Thoracic aorta (tissue), 2 donors: ENCODE measurements around the gene CCDC149. TPM values are rescaled to one million over a fixed set of nuclear protein-coding genes. Genes with fewer than 3 reads are reported as not detected.

Source experiments
- ATAC-seq: fragments of 150-250 bp; one replicate; pipeline ENCODE4 v1.8.0; 2017; ENCODE audit warnings: low read depth; ENCODE audit not compliant: insufficient number of reproducible peaks, low FRiP score
- DNase-seq: peaks from one replicate; pipeline ENCODE4 v3.0.0-alpha.2; 2020; ENCODE audit warnings: low spot score
- H3K27ac ChIP-seq, 2 donors: fragments of 200-600 bp; sonication (generic); 1 replicate in 1 of 2; 2 replicates in 1 of 2; pipeline ENCODE4 v1.5.1; 2016; ENCODE audit warnings: mild to moderate bottlenecking in 2 of 2, moderate library complexity in 2 of 2
- H3K27me3 ChIP-seq: fragments of 200-600 bp; sonication (generic); replicated peaks from 2 replicates; pipeline ENCODE4 v1.6.0; 2016; ENCODE audit warnings: mild to moderate bottlenecking; ENCODE audit not compliant: insufficient read depth
- H3K36me3 ChIP-seq: fragments of 200-600 bp; sonication (generic); one replicate; pipeline ENCODE4 v1.5.1; 2016
- H3K4me1 ChIP-seq, 2 donors: fragments of 200-600 bp; sonication (generic); 1 replicate in 1 of 2; 2 replicates in 1 of 2; pipeline versions ENCODE4 v1.5.1 to v1.6.0; 2016; ENCODE audit warnings: low read depth in 2 of 2, mild to moderate bottlenecking in 1 of 2; ENCODE audit not compliant: control insufficient read depth in 1 of 2
- H3K4me3 ChIP-seq: fragments of 200-600 bp; sonication (generic); 2 replicates; pipeline ENCODE4 v1.5.1; 2016; ENCODE audit warnings: mild to moderate bottlenecking
- H3K9me3 ChIP-seq: fragments of 200-600 bp; sonication (generic); 2 replicates; pipeline ENCODE4 v1.5.1; 2016
- total RNA-seq, 2 donors: library from RNA; depleted of rRNA; stranded (reverse); fragments of >200 nt; gene quantifications; one replicate each; pipeline versions ENCODE4 v1.1.0 to v1.2.3, GENCODE V29; 2016
- TF ChIP-seq, protein P1 (sequence below): fragments of 200-600 bp; sonication (generic); IDR thresholded peaks from one replicate; pipeline ENCODE4 v1.5.1; 2019; ENCODE audit warnings: antibody characterized with exemption

CCDC149 gene
- total RNA-seq, 2 donors from 2014 or later, result 11.8 to 30.1 TPM

DNA sequence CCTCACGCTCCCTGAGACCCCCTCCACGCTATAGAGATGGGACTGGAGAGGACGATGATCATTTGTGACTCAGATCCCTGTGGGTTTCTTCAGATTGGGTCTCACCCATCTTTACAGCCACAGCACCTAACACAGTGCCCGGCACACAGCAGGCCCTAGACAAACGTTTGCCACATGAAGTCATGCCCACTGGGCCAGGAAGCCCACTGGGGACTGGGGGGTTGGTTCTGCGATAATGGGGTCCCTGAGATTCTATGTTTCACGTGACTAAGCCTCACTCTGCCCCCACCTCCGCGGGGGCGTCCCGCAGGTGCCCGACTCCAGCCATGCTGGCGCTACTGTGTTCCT, 113.7 kb downstream of the CCDC149 start:
- Histone ChIP-seq H3K27me3 (no peaks in the 10 kb centered on the region), H3K27ac (no peak overlapping the region), H3K36me3 (no peaks in the 10 kb centered on the region), H3K4me3 (no peak overlapping the region), H3K4me1 (peaks cover 41 to 71% of the 10 kb centered on the region in 2 donors), H3K9me3 (no peaks in the 10 kb centered on the region)
- TF ChIP-seq, protein P1, sequence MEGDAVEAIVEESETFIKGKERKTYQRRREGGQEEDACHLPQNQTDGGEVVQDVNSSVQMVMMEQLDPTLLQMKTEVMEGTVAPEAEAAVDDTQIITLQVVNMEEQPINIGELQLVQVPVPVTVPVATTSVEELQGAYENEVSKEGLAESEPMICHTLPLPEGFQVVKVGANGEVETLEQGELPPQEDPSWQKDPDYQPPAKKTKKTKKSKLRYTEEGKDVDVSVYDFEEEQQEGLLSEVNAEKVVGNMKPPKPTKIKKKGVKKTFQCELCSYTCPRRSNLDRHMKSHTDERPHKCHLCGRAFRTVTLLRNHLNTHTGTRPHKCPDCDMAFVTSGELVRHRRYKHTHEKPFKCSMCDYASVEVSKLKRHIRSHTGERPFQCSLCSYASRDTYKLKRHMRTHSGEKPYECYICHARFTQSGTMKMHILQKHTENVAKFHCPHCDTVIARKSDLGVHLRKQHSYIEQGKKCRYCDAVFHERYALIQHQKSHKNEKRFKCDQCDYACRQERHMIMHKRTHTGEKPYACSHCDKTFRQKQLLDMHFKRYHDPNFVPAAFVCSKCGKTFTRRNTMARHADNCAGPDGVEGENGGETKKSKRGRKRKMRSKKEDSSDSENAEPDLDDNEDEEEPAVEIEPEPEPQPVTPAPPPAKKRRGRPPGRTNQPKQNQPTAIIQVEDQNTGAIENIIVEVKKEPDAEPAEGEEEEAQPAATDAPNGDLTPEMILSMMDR, result no peak
- no peak for ATAC-seq
- DNase-seq, result no peak

DNA sequence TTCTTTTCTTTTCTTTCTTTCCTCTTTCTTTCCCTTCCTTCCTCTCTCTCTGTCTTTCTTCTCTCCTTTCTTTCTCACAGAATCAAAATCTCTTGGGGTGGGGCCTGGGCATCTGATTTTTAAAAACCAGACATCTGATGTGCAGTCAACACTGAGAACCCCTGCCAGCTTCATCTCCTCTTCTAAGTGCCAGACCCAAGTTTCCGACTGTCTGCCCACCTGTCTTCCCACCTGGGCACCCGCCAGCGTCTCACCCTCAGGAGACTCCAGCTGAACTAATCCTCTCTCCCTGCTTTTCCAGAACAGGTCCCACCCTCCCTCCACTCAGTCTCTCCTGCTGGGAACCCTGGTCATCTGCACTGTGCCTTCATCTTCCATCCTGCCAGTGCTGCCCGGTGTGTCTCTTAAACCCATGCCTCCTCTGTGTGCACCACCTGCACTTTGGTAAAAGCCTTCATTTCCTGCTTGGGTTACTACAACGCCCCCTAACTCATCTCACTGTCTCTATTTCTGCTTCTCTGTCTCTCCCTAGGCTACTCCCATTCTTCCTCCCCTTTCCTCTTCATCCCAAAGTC, 114.7 kb downstream of the CCDC149 start:
- no peak for ATAC-seq
- TF ChIP-seq, protein P1, result no peak
- Histone ChIP-seq H3K9me3 (no peaks in the 10 kb centered on the region), H3K36me3 (no peaks in the 10 kb centered on the region), H3K27ac (peak overlapping the region in 1 of 2 donors; percentile 64), H3K4me3 (no peak overlapping the region), H3K27me3 (no peaks in the 10 kb centered on the region), H3K4me1 (peaks cover 42 to 78% of the 10 kb centered on the region in 2 donors)
- no peak for DNase-seq

DNA sequence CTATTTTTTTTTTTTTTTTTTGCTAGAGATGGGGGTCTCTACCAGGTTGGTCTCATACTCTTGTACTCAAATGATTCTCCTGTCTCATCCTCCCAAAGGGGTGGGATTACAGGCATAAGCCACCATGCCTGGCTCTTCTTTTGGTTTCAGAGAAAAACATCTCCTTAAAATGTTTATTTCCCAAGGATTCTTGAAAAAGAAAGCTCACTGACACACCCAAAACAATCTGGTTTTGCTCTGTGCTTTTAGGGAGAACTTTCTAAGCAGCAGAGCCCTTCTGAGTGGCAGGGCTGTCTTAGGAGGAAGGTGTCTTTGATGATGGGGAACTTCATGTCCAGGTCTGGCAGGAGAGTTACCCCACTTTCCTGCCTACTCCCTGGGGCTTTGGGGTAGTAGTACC, 116.2 kb downstream of the CCDC149 start:
- DNase-seq (no peak), ATAC-seq (no peak)
- Histone ChIP-seq H3K27me3 (no peaks in the 10 kb centered on the region), H3K27ac (peak overlapping the region; percentile 64 to 96), H3K36me3 (no peaks in the 10 kb centered on the region), H3K9me3 (no peaks in the 10 kb centered on the region), H3K4me3 (peak overlapping the region; percentile 80), H3K4me1 (peaks cover 30 to 63% of the 10 kb centered on the region in 2 donors)
- TF ChIP-seq, protein P1, result no peak

DNA sequence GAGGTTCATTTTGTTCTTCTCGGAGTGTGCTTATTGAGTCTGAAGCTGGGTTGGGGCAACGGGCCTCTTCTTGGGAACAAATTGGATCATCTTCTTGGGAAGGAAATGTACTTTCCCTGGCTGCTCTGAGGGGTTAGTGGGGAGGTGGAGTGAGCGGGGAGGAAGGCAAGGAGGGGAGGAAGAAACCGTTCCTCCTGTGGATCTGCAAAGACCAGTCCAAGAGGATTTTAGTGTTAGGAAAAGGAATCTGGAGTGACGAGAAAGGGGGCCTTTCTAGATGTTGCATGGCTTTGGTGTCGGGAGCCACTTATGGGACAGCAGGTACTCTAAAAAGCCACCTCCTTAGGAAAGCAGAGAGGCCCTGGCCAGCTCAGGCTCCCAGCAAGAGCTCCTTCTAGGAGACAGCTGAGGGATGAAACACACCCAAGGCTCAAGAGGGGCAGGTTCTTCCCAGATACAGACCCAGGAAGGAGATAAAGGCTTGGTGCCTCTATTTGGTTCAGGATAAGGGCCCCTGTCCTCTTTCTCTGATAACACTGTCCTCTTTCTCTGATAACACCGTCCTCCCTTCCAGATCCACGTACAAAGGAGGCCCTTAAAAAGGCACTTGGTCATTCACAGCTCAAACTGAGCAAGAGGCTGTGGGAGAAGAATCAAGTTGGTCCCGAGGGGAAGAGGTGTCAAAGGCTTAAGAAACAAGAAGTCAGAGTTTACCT, 117.0 kb downstream of the CCDC149 start:
- TF ChIP-seq, protein P1, result no peak
- Histone ChIP-seq H3K4me1 (peaks cover 22 to 55% of the 10 kb centered on the region in 2 donors), H3K27me3 (no peaks in the 10 kb centered on the region), H3K9me3 (no peaks in the 10 kb centered on the region), H3K36me3 (no peaks in the 10 kb centered on the region), H3K27ac (peak overlapping the region; percentile 86 to 96), H3K4me3 (peak overlapping the region; percentile 80)
- ATAC-seq (no peak), DNase-seq (no peak)

DNA sequence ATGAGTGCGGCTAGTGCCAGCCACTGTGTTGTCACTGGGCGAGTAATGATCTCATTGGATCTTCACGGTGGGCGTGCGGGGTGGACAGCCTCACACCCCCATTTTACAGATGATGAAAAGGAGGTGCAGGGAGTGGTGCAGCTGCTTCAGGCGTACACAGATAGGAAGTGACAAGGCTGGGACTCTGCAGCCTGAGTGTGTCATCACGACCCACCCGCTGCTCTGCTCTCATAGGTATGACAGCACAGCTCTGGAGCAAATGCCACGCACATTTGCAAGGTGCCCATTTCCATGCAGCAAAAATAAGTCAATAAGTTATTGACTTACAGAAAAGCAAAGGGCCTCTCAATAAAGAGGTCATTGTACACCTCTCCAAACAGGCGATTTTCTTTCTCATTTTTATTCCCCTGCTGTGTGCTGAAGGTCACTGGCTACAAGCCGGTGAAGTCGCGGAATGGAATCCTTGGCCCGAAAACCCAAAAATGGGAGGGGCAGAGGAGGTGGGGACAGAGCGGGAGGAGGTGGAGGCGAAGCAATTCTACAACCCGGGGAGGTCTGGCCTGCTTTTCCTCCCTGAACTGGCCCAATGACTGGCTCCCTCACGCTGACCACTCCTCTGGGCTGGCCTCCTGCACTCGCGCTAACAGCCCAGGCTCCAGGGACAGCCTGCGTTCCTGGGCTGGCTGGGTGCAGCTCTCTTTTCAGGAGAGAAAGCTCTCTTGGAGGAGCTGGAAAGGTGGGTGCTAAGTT, 117.8 kb downstream of the CCDC149 start, which contains the start of gene SOD3:
TSS of gene SOD3 (plus strand) at position 658 of the 750 bp plus-strand sequence. CDS start 3,949 bp downstream, outside the sequence.
- Histone ChIP-seq H3K9me3 (no peaks in the 10 kb centered on the region), H3K4me1 (peaks cover 16 to 48% of the 10 kb centered on the region in 2 donors), H3K27ac (peak within 1 kb of the TSS; percentile 86 to 96), H3K36me3 (no peaks in the 10 kb centered on the region), H3K27me3 (no peaks in the 10 kb centered on the region), H3K4me3 (peak within 1 kb of the TSS; percentile 80)
- ATAC-seq (peak; percentile 89), DNase-seq (peak; percentile 73)
- TF ChIP-seq, protein P1, result no peak
